Measurements from ENCODE around the gene NEURL1. TPM values are rescaled to one million over a fixed set of nuclear protein-coding genes. Genes with fewer than 3 reads are reported as not detected.

The NEURL1 gene
- polyA plus RNA-seq, 3 donors: 3.0 to 17.2 (median 3.3) TPM

- no peaks in the 10 kb centered on the region for H3K9me3 Mint-ChIP-seq
- H3K79me2 ChIP-seq (ENCODE audit: insufficient read depth, low read length): peaks cover 42% of the 10 kb centered on the region
- no peak overlapping the region for H3K4me3 Mint-ChIP-seq
- H3K27me3 Mint-ChIP-seq (ENCODE audit: low read depth in 3 of 3): peaks cover 1 to 2% (median 2%) of the 10 kb centered on the region in 3 donors
- peaks cover 44% of the 10 kb centered on the region for H3K4me1 Mint-ChIP-seq
- 100% methylated on average over 3 of the region's 9 CpGs for WGBS (ENCODE audit: insufficient coverage)
- peaks cover 88 to 96% of the 10 kb centered on the region in 2 donors for H3K36me3 Mint-ChIP-seq
- intact Hi-C loops (cut with micrococcal nuclease): no loop called here
- H3K4me3 ChIP-seq (replicated peaks in 1 of 3; ENCODE audit: low read depth in 2 of 3, low read length in 3 of 3): no peak overlapping the region
- H3K36me3 ChIP-seq (replicated peaks in 1 of 2; ENCODE audit: control insufficient read depth in 1 of 2, insufficient read depth in 2 of 2, low read length in 2 of 2): peaks cover 89 to 100% of the 10 kb centered on the region in 2 donors
- H3K4me2 ChIP-seq (replicated peaks; ENCODE audit: extremely low read depth, low read length, poor library complexity, severe bottlenecking): no peak overlapping the region
- no peak for DNase-seq
- peaks cover 20 to 36% of the 10 kb centered on the region in 2 donors for H3K4me1 ChIP-seq (ENCODE audit: control insufficient read depth in 1 of 2, insufficient read depth in 2 of 2, low read length in 2 of 2)
- H3K27ac Mint-ChIP-seq: peak overlapping the region in 6 of 7 donors; percentile 11 to 85 (median 60)
- no peak for TF ChIP-seq CTCF (IDR thresholded peaks at IDR 0.05)
- no peak overlapping the region for H3K9ac ChIP-seq (ENCODE audit: insufficient read depth, low read length, poor library complexity, severe bottlenecking)
- no peaks in the 10 kb centered on the region for H3K9me3 ChIP-seq (replicated peaks in 1 of 2; ENCODE audit: control insufficient read depth in 1 of 2, insufficient read depth in 1 of 2, low read length in 2 of 2)
- H4K20me1 ChIP-seq (ENCODE audit: insufficient read depth, low read length): peaks cover 89% of the 10 kb centered on the region
- H3K27ac ChIP-seq (ENCODE audit: low read depth in 1 of 2, low read length in 2 of 2): peak overlapping the region in 1 of 2 donors; percentile 36
- no peak overlapping the region for H2AFZ ChIP-seq (ENCODE audit: insufficient read depth, low read depth, low read length, poor library complexity, severe bottlenecking)
- no peaks in the 10 kb centered on the region for H3K27me3 ChIP-seq (ENCODE audit: control insufficient read depth in 2 of 2, insufficient read depth in 2 of 2, low read length in 2 of 2)
Measured at GRCh38 chr10:103445366-103445765, 48.1 kb upstream of the NEURL1 start.

GRCh38 chr10:103445767-103446567 is 47.5 kb upstream of the NEURL1 start:
- H4K20me1 ChIP-seq (ENCODE audit: insufficient read depth, low read length): peaks cover 94% of the 10 kb centered on the region
- intact Hi-C loops (cut with micrococcal nuclease): no loop called here
- no peak overlapping the region for H3K4me3 ChIP-seq (replicated peaks in 1 of 3; ENCODE audit: low read depth in 2 of 3, low read length in 3 of 3)
- no peaks in the 10 kb centered on the region for H3K9me3 ChIP-seq (replicated peaks in 1 of 2; ENCODE audit: control insufficient read depth in 1 of 2, insufficient read depth in 1 of 2, low read length in 2 of 2)
- peaks cover 86 to 99% of the 10 kb centered on the region in 2 donors for H3K36me3 ChIP-seq (replicated peaks in 1 of 2; ENCODE audit: control insufficient read depth in 1 of 2, insufficient read depth in 2 of 2, low read length in 2 of 2)
- Mint-ChIP-seq H3K4me1 (peaks cover 50% of the 10 kb centered on the region), H3K4me3 (no peak overlapping the region), H3K27me3 (ENCODE audit: low read depth in 3 of 3) (peaks cover 1 to 5% (median 3%) of the 10 kb centered on the region in 3 donors), H3K36me3 (peaks cover 87 to 97% of the 10 kb centered on the region in 2 donors), H3K27ac (peak overlapping the region in 5 of 7 donors; percentile 19 to 65 (median 50)), H3K9me3 (no peaks in the 10 kb centered on the region)
- H3K27me3 ChIP-seq (ENCODE audit: control insufficient read depth in 2 of 2, insufficient read depth in 2 of 2, low read length in 2 of 2): no peaks in the 10 kb centered on the region
- peak overlapping the region in 1 of 2 donors; percentile 36 for H3K27ac ChIP-seq (ENCODE audit: low read depth in 1 of 2, low read length in 2 of 2)
- H3K9ac ChIP-seq (ENCODE audit: insufficient read depth, low read length, poor library complexity, severe bottlenecking): no peak overlapping the region
- peaks cover 26 to 42% of the 10 kb centered on the region in 2 donors for H3K4me1 ChIP-seq (ENCODE audit: control insufficient read depth in 1 of 2, insufficient read depth in 2 of 2, low read length in 2 of 2)
- H3K79me2 ChIP-seq (ENCODE audit: insufficient read depth, low read length): peaks cover 48% of the 10 kb centered on the region
- H3K4me2 ChIP-seq (replicated peaks; ENCODE audit: extremely low read depth, low read length, poor library complexity, severe bottlenecking): no peak overlapping the region
- no peak overlapping the region for H2AFZ ChIP-seq (ENCODE audit: insufficient read depth, low read depth, low read length, poor library complexity, severe bottlenecking)
- TF ChIP-seq CTCF (IDR thresholded peaks at IDR 0.05): no peak
- 92% methylated on average over 6 of the region's 12 CpGs for WGBS (ENCODE audit: insufficient coverage)
- DNase-seq: no peak
